Fibroblast of the aortic adventitia (primary cell): ENCODE results near the gene ATP4A. TPM values are rescaled to one million over a fixed set of nuclear protein-coding genes. Genes with fewer than 3 reads are reported as not detected.
A peak's percentile ranks its signal among the peaks of the same experiment; 100 is the strongest.

Source experiments
- DNase-seq: peaks from one replicate; pipeline ENCODE4 v3.0.0-alpha.2; 2010; ENCODE audit warnings: low read depth
- H3K4me3 ChIP-seq: 2 replicates; pipeline ENCODE4 v1.5.1; 2011; ENCODE audit warnings: low read depth, mild to moderate bottlenecking, control low read depth, low read length, moderate library complexity
- total RNA-seq: library from RNA; depleted of rRNA; stranded (reverse); fragments of >200 nt; gene quantifications from 2 replicates; pipeline ENCODE4 v1.2.3, GENCODE V29; 2012; ENCODE audit warnings: low replicate concordance
- TF ChIP-seq, protein P1 (sequence below): IDR thresholded peaks from 2 replicates; pipeline ENCODE4 v1.5.1; 2011; ENCODE audit warnings: mild to moderate bottlenecking, low read length, control low read depth, inconsistent platforms; ENCODE audit not compliant: insufficient read depth

The ATP4A gene
- total RNA-seq, 1 donor: not detected

DNA sequence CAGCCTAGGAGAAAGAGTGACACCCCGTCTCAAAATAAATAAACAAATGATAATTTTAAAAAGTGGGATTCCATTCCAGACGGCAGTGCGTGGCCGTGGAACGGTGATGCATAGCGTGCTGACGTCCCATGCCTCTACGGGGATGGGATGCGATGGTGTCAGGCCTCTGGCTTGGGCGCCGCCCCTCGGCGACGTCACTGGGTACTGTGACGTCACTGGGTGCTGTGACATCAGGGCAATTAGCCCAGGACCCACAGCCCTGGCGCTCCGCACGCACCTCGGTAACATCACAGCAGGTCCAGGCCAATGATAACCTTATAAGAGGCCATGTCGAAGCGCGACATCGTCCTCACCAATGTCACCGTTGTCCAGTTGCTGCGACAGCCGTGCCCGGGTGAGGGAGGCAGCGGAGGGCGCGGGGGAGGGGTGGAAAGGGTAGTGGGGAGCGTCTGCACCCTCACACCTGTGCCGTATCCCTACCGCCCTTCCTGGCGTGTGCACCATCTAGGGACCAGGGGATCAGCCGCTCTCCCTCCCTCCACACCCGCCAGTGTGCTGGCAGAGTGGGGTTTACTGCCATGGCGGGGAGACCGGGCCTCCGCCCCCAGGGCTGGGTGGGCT lies 30.1 kb downstream of the ATP4A start, which contains the start of gene GAPDHS:
Gene GAPDHS, plus strand, starts transcription at position 256 of the 621 bp plus-strand sequence. Its CDS starts 72 bp downstream, at position 328.
- DNase-seq: no peak
- H3K4me3 ChIP-seq: no peak within 1 kb of the TSS
- TF ChIP-seq, protein P1, sequence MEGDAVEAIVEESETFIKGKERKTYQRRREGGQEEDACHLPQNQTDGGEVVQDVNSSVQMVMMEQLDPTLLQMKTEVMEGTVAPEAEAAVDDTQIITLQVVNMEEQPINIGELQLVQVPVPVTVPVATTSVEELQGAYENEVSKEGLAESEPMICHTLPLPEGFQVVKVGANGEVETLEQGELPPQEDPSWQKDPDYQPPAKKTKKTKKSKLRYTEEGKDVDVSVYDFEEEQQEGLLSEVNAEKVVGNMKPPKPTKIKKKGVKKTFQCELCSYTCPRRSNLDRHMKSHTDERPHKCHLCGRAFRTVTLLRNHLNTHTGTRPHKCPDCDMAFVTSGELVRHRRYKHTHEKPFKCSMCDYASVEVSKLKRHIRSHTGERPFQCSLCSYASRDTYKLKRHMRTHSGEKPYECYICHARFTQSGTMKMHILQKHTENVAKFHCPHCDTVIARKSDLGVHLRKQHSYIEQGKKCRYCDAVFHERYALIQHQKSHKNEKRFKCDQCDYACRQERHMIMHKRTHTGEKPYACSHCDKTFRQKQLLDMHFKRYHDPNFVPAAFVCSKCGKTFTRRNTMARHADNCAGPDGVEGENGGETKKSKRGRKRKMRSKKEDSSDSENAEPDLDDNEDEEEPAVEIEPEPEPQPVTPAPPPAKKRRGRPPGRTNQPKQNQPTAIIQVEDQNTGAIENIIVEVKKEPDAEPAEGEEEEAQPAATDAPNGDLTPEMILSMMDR: no peak

- H3K4me3 ChIP-seq: no peak overlapping the region
- TF ChIP-seq, protein P1: no peak
- no peak for DNase-seq
Observed at GRCh38 chr19:35531291-35531690, 32.2 kb downstream of the ATP4A start.

GRCh38 chr19:35529241-35530218 lies 33.9 kb downstream of the ATP4A start:
- TF ChIP-seq, protein P1: no peak
- DNase-seq: no peak
- no peak overlapping the region for H3K4me3 ChIP-seq

DNA sequence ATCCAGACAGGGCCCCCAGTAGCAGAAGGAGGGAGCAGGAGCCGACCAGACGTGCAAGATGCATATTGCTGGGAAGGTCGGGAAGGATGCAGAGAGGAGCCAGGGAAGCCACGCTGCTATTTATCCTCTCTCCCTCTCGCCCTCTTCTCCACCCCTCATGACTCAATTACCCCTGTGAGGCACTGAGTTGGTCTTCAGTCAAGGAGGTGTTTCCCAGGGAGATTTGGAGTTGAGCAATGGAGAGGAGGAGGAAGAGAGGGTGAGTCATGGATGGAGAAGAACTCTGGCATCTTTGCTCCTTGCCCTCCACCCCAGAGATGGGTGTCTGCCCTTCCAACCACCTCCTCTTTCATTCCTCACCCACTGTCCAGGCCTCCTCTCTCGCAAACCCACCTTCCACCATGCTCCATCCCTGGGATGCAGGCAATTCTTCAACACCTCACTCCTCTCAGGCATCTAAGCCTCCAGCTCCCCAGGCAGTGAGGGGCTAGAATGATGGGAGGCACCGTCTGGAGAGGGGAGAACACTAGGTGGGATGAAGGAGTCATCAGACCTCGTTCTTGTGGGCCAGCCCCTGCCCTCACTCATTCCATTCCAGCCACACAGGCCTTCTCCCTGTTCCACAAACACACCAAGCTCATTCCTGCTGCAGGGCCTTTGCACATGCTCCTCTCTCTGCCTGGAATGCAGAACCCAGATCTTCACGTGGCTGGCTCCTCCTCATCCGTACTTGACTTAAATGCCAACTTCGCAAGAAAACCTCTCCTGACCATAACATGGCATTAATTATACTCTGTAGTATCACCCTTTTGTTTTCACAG lies 35.0 kb downstream of the ATP4A start, which contains the start of gene SBSN:
Gene SBSN, minus strand, starts transcription at position 94 of the 821 bp plus-strand sequence. Its CDS starts 30 bp downstream, at position 64.
- TF ChIP-seq, protein P1: no peak
- H3K4me3 ChIP-seq: no peak within 1 kb of the TSS
- DNase-seq: peak; percentile 75

DNA sequence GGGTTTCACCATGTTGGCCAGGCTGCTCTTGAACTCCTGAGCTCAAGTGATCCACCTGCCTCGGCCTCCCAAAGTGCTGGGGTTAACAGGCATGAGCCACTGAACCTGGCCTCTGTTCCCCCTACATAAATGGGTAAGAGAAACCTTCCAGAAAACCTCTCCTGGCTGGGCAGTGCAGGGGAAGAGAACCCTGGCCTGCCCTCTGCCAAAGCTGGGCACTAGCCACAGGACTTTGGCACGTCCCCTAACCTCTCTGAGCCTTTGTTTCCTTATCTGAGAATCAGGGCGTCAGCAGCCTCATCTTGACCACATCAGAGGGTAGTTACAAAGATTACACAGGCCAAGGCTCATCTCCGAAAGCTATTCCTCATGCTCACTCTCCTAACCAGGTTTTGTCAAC lies 37.6 kb downstream of the ATP4A start:
- no peak for DNase-seq
- TF ChIP-seq, protein P1: no peak
- no peak overlapping the region for H3K4me3 ChIP-seq

DNA sequence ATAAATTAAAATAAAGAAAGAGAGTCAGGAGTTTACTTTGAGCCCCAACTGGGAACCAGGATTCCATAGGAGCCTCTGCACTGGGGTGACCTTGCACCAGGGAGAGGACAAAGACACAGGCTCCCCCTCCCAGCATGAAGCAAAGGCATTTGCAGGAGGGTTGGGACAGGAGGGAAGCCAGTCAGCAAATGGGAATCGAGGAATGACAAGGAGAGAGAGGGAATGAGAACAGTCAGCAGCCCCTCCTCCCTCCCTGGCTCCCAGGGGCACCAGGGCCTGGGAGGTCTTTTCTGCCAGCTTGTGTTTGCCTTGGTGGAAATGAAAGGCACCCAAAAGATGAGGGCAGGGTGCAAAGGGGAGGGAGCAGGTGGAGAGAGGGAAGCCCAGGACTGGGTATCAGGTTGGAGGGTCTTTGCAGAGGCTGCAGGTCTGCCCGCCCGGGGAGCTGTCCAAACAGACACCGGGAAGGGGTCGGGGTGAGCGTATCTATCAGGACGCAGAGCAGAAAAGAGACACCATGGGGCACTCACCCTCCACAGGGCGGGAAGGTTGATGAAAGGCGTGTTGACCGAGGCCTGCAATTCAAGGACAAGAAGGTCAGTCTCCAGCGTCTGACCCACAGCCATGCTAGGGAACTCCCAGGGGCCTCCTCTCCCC lies 39.1 kb downstream of the ATP4A start:
- DNase-seq: no peak
- H3K4me3 ChIP-seq: no peak overlapping the region
- TF ChIP-seq, protein P1: no peak
